ENCODE data around the gene TUBA4A. TPM values are rescaled to one million over a fixed set of nuclear protein-coding genes. Genes with fewer than 3 reads are reported as not detected.

TUBA4A gene
- polyA plus RNA-seq, 1 donor from 2014 or later = not detected

GRCh38 chr2:219285373-219285735, 31.6 kb upstream of the TUBA4A start:
- Histone ChIP-seq H3K9ac (ENCODE audit: low read length) (no peak overlapping the region), H4K20me1 (ENCODE audit: insufficient read depth) (no peaks in the 10 kb centered on the region), H3K36me3 (ENCODE audit: insufficient read depth, low read length) (no peaks in the 10 kb centered on the region), H3K9me3 (ENCODE audit: low read length) (no peaks in the 10 kb centered on the region), H3K4me3 (ENCODE audit: low read length) (no peak overlapping the region), H3K79me2 (replicated peaks; ENCODE audit: insufficient read depth, low read length) (no peaks in the 10 kb centered on the region), H3K4me2 (ENCODE audit: low read length) (no peak overlapping the region), H3F3A (ENCODE audit: insufficient read depth, low read length, poor library complexity, severe bottlenecking) (no peaks in the 10 kb centered on the region), H3K27ac (ENCODE audit: low read length) (no peak overlapping the region), H3K9me2 (ENCODE audit: insufficient read depth, low read length) (no peaks in the 10 kb centered on the region), H2AFZ (ENCODE audit: low read depth, low read length) (no peak overlapping the region), H3K27me3 (ENCODE audit: insufficient read depth, low read depth, low read length) (no peaks in the 10 kb centered on the region)
- TF ChIP-seq CTCF (IDR thresholded peaks at IDR 0.05; ENCODE audit: poor library complexity, severe bottlenecking) = no peak
- TF ChIP-seq EP300 (conservative IDR thresholded peaks at IDR 0.05; ENCODE audit: poor library complexity, severe bottlenecking) = no peak
- TF ChIP-seq POLR2AphosphoS5 (IDR thresholded peaks at IDR 0.05) = peak; percentile 9
- TF ChIP-seq TAF1 (IDR thresholded peaks at IDR 0.05; ENCODE audit: low read depth) = no peak

- TF ChIP-seq RAD21 (conservative IDR thresholded peaks at IDR 0.05) = no peak
- no peak for TF ChIP-seq TAF1 (IDR thresholded peaks at IDR 0.05; ENCODE audit: low read depth)
- TF ChIP-seq EZH2 (IDR thresholded peaks at IDR 0.05; ENCODE audit: borderline replicate concordance, insufficient read depth, low read length, poor library complexity, severe bottlenecking) = no peak
- TF ChIP-seq MXI1 (conservative IDR thresholded peaks at IDR 0.05; ENCODE audit: poor library complexity, severe bottlenecking) = no peak
- TF ChIP-seq EP300 (conservative IDR thresholded peaks at IDR 0.05; ENCODE audit: poor library complexity, severe bottlenecking) = no peak
- no peak for TF ChIP-seq CTCF (IDR thresholded peaks at IDR 0.05; ENCODE audit: poor library complexity, severe bottlenecking)
- no peak for TF ChIP-seq POLR2AphosphoS5 (IDR thresholded peaks at IDR 0.05)
- no peak for TF ChIP-seq SMC3 (conservative IDR thresholded peaks at IDR 0.05; ENCODE audit: poor library complexity)
- no peak for TF ChIP-seq REST (IDR thresholded peaks at IDR 0.05; ENCODE audit: borderline replicate concordance)
- H3K4me3 ChIP-seq (ENCODE audit: low read length) = no peak overlapping the region
- no peak overlapping the region for H3K9ac ChIP-seq (ENCODE audit: low read length)
- no peaks in the 10 kb centered on the region for H3K27me3 ChIP-seq (ENCODE audit: insufficient read depth, low read depth, low read length)
- no peaks in the 10 kb centered on the region for H3K9me3 ChIP-seq (ENCODE audit: low read length)
- H4K20me1 ChIP-seq (ENCODE audit: insufficient read depth) = no peaks in the 10 kb centered on the region
- H3K4me2 ChIP-seq (ENCODE audit: low read length) = no peak overlapping the region
- no peak overlapping the region for H2AFZ ChIP-seq (ENCODE audit: low read depth, low read length)
- H3K36me3 ChIP-seq (ENCODE audit: insufficient read depth, low read length) = no peaks in the 10 kb centered on the region
- no peak overlapping the region for H3K27ac ChIP-seq (ENCODE audit: low read length)
- no peaks in the 10 kb centered on the region for H3F3A ChIP-seq (ENCODE audit: insufficient read depth, low read length, poor library complexity, severe bottlenecking)
- no peaks in the 10 kb centered on the region for H3K9me2 ChIP-seq (ENCODE audit: insufficient read depth, low read length)
- no peaks in the 10 kb centered on the region for H3K79me2 ChIP-seq (replicated peaks; ENCODE audit: insufficient read depth, low read length)
These were observed 31.0 kb upstream of the TUBA4A start for GRCh38 chr2:219284501-219285372.

Data from neural cell (in vitro differentiated cells).